GM21619 (cell line): ENCODE results near the gene RNF6.
"Not testable (repeated sequence)": the region's sequence is repeated elsewhere in the genome, so short reads cannot be mapped to it uniquely, and the experiment has no call there.

Source experiments
- ATAC-seq: cut with Tn5 transposase; IDR thresholded peaks from one replicate; pipeline ENCODE4 v1.9.1; 2021; ENCODE audit not compliant: unreplicated experiment

RNF6 gene

DNA sequence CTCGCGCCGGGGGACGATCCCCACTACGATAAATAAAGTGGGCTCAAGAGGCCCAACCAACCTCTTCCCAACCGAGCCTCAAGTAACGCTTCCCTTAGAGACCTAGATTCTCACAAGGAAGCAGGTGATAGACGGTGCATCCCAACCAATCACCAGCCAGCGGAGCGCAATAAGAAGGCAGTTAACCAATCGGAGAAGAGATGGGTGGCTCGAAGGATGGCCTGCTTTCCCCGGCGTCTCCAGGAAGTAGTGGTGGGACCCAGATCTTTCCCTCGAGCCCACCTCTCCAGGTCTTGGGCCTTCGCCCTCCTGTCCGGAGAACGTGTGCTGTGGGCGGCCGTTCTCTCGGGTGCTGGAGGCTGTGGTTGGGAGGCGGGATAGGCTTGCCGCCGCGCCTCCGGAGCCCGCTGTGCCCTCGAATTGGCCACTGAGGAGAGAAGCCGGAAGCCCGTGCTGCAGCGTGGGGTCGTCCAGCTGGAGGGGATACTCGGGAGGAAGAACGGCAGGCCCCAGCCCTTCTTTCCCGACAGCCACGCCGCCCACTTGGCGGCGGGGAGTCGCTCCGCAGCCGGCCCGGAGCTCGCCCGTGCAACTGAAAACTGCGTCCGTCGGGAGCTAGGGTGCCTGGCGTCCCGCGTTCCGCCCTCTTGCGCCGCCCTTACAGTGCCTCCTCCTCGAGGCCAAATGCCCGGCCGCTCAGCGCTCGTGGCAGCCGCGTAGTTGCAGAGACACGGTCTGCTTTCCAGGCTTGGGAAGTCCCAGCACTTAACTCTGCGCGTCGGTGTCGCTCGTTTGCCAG, at the start of gene RNF6:
Gene RNF6 (minus strand): TSS at position 594 of the 799 bp plus-strand sequence. CDS start 2,665 bp downstream, outside the sequence.
- ATAC-seq, result peak; percentile 97

- ATAC-seq, result no peak
Measured at GRCh38 chr13:26270707-26271106, 48.6 kb upstream of the RNF6 start.

DNA sequence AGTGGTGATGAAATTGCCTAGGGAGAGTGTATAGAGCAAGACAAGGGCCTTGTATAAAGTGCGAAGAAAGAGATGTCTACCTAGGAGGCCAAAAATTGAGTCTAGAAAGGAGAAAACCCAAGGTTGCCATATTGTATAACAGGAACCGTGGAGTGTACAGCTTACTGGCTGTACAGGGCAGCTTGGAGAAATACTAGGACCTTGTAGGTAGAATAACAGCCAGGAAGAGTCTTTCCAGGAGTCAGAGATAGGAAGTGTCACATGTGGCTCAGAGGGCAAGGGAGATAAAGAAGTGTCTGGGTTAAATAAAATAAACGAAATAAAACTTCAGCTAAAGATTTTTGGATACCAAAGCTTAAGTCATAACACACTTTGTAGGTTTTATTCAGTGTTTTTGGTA, 44.2 kb upstream of the RNF6 start:
- ATAC-seq, result no peak

GRCh38 chr13:26262156-26262555, 40.0 kb upstream of the RNF6 start:
- no peak for ATAC-seq

- ATAC-seq, result no peak
Measured at GRCh38 chr13:26259634-26260033, 37.5 kb upstream of the RNF6 start.

- no peak for ATAC-seq
Measured at GRCh38 chr13:26257049-26257448, 34.9 kb upstream of the RNF6 start.

DNA sequence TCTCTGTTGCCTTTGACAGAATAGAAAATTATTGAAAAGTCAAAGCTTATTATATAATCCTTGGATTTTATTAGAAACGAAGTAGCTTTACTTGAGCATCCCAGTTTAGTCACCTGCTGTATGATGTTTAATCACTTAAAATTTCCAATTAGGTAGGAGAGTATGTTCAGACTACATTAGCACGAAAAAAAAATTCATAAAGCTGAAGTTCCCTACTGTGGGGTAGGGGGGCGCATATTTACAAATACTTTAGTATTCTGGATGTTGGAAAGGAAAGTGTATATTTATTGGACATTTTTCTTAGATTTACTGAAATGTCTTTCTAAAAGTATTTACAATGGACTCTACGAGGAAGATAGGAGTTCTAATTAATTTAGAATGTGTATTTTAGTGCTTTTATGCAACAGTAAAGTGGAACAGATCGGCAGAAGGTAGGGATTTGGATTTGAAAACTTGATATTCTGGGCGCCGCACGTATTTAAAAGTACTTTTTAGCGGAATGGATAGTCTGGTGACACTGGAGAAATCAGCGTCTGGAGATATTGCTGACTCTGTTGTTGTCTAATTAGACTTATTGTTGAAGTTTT, 33.7 kb upstream of the RNF6 start:
- no peak for ATAC-seq

DNA sequence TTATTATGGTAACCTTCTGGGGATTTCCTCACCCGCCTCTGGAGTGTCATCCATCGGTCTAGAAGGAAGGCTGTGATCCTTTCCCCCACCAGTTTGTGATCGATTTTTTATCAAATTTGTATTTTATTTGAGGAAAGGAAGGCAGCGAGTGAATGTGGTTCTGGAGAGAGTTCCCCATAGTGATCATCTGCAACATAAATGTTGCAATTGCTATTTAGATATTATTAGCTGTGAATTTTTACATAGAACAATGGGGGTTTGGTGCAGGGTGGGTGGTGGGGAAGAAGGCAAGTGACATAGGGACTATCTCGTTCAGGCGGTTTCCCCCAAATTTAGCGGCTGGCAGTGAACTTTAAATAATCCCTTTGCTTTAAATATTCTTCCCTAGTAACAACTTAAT, 33.0 kb upstream of the RNF6 start:
- no peak for ATAC-seq

- peak; percentile 24 for ATAC-seq
Measured at GRCh38 chr13:26254583-26255111, 32.5 kb upstream of the RNF6 start.

DNA sequence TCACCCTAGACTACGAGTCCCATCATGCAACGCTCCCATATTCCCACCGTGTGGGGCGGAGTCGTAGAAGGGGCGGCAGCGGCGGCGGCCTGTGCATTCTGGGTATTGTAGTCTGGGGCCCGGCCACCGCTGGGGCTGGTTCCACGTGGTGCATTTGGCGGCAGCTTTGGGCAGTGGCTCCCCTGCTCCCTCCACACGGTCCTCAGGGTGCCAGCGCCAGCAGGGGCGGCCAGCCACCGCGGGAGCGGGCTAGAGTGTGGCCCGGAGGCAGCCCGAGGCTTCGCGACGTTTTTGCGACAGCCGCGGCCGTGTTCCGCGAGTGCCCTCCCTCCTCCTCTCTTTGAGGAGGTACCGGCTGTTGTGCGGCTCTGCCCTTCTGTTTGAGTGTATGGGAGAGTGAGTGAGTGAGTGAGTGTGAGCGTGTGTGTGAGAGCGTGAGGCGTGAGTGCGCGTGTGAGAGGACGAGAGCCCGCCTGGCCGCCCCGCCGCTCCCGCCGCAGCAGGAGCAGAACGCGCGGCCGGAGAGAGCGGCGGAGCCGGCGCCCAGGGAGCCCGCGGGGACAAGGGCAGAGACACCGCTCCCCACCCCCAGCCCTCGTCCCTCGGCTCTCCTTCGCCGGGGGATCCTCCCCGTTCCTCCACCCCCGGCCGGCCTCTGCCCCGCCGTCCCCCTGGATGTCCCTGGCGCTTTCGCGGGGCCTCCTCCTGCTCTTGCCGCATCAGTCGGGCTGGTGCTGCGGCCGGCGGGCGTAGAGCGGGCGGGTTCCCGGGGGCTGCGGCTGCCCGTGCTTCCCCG, 31.9 kb upstream of the RNF6 start, which contains the start of gene CDK8:
Gene CDK8 (plus strand): TSS at position 343 of the 796 bp plus-strand sequence. CDS start 513 bp downstream, outside the sequence.
- ATAC-seq, result peak; percentile 84

DNA sequence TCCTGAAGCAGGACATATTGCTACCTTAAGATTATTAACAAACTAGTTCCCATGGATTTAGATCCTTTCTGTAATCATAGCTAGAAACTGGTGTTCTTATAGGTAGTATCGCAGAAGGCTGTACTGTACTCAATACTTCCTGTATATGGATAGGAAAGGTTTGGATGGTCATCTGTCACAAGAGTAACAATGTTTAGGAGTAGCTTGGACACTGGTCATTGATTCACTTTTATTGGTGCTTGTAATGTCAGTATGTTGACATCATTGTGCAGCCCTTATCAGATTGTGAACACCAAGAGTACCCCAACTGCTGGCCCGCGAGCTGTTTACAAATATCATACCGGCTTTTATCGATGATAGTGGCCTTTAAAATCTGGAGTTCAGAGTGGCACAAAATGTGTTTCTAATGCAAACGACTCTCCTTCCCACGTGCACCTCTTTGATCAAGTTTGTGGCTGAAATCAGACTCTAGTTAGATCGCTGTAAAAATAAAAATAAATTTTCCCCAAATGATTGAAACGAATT, 31.2 kb upstream of the RNF6 start:
- no peak for ATAC-seq

GRCh38 chr13:26252006-26252405, 29.9 kb upstream of the RNF6 start:
- ATAC-seq, result not testable (repeated sequence)

DNA sequence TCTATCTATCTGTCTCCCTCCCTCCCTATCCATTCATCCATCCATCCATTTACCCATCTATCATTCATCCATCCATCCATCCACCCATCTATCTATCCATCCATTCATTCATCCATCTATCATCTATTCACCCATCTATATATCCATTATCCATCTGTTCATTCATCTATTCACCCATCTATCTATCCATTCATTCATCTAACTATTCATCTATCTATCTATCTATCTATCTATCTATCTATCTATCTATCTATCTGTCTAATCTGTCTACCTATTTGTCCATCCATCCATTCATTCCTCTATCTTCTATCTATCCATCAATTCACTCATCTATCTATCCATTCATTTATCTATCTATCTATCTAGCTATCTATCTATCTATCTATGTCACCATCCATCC, 27.4 kb upstream of the RNF6 start:
- no peak for ATAC-seq

- ATAC-seq, result no peak
Measured at GRCh38 chr13:26247608-26248007, 25.5 kb upstream of the RNF6 start.

GRCh38 chr13:26247011-26247410, 24.9 kb upstream of the RNF6 start:
- ATAC-seq, result no peak

GRCh38 chr13:26246154-26246553, 24.0 kb upstream of the RNF6 start:
- no peak for ATAC-seq

GRCh38 chr13:26236296-26236695, 14.2 kb upstream of the RNF6 start:
- no peak for ATAC-seq

DNA sequence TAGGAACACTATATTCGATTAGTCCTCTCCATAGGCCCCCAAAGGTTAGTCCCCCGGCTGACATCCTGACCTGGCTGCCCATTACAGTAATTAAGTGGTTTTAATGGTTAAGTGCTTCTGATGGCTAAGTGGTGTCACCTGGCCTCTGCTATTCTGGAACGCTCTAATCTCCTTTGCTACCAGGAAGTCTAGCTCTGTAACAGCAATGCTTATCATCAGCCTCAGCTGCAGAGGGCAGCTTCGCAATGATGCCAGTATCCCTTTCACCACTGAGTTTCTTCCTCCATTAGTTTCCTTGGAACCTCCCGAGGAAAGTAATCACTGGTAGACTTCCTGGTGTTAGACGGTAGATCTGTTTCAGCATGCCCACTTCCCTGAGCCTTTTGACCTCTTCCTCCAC, 8.6 kb upstream of the RNF6 start:
- no peak for ATAC-seq

GRCh38 chr13:26229080-26229615, 7.0 kb upstream of the RNF6 start:
- ATAC-seq, result no peak

DNA sequence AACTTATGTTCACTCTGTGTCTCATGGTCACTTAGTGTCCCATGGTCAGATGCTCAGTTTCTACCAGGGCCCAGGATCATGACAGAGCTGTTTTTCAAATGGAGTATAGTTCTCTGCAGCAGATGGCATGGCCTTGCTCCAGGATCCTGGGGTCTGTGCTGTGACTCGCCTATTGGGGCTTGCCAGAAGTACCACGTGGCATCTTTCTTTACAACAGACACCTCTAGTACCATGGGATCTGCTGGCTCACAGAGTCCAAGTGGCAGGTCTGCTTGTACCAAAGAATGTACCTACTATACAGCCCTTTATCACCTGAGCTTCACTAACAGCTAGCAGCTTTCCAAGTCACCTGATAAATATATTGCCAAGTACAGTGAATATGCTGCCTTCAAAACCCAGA, 6.0 kb upstream of the RNF6 start:
- ATAC-seq, result no peak
